Measurements from ENCODE around the gene COQ4.

Gene COQ4

GRCh38 chr9:128309551-128309950 lies 13.1 kb upstream of the COQ4 start:
- TF ChIP-seq CTCF (IDR thresholded peaks at IDR 0.05; ENCODE audit: low read depth, low read length), result no peak
- no peak overlapping the region for H3K4me3 ChIP-seq (ENCODE audit: low read depth, low read length)

- H3K4me3 ChIP-seq (ENCODE audit: low read depth, low read length), result no peak overlapping the region
- no peak for TF ChIP-seq CTCF (IDR thresholded peaks at IDR 0.05; ENCODE audit: low read depth, low read length)
Observed at GRCh38 chr9:128310461-128310860, 12.2 kb upstream of the COQ4 start.

GRCh38 chr9:128314697-128315096 lies 7.9 kb upstream of the COQ4 start:
- no peak for TF ChIP-seq CTCF (IDR thresholded peaks at IDR 0.05; ENCODE audit: low read depth, low read length)
- no peak overlapping the region for H3K4me3 ChIP-seq (ENCODE audit: low read depth, low read length)

- no peak for TF ChIP-seq CTCF (IDR thresholded peaks at IDR 0.05; ENCODE audit: low read depth, low read length)
Observed at GRCh38 chr9:128316421-128316820, 6.2 kb upstream of the COQ4 start.

GRCh38 chr9:128317629-128318028 lies 5.0 kb upstream of the COQ4 start:
- no peak overlapping the region for H3K4me3 ChIP-seq (ENCODE audit: low read depth, low read length)
- TF ChIP-seq CTCF (IDR thresholded peaks at IDR 0.05; ENCODE audit: low read depth, low read length), result no peak

More at GRCh38 chr9:128316421-128316820, 6.2 kb upstream of the COQ4 start:
- H3K4me3 ChIP-seq (ENCODE audit: low read depth, low read length), result no peak overlapping the region

- H3K4me3 ChIP-seq (ENCODE audit: low read depth, low read length), result peak overlapping the region; percentile 96
- no peak for TF ChIP-seq CTCF (IDR thresholded peaks at IDR 0.05; ENCODE audit: low read depth, low read length)
Observed at GRCh38 chr9:128321343-128321742, 1.3 kb upstream of the COQ4 start.

- TF ChIP-seq CTCF (IDR thresholded peaks at IDR 0.05; ENCODE audit: low read depth, low read length), result no peak
- H3K4me3 ChIP-seq (ENCODE audit: low read depth, low read length), result peak overlapping the region; percentile 96
Observed at GRCh38 chr9:128321879-128322403, 698 bp upstream of the COQ4 start.
